Tongue (tissue), 2 donors: ENCODE results near the gene MID2. TPM values are rescaled to one million over a fixed set of nuclear protein-coding genes. Genes with fewer than 3 reads are reported as not detected.
A peak's percentile ranks its signal among the peaks of the same experiment; 100 is the strongest.
"Not testable (repeated sequence)": the region's sequence is repeated elsewhere in the genome, so short reads cannot be mapped to it uniquely, and the experiment has no call there.

Source experiments
- DNase-seq: peaks from one replicate; pipeline ENCODE4 v3.0.0-alpha.2; 2015
- total RNA-seq: library from RNA; depleted of rRNA; stranded (reverse); fragments of >200 nt; gene quantifications from one replicate; pipeline ENCODE4 v1.2.3, GENCODE V29; 2014

The MID2 gene
- total RNA-seq, 1 donor from 2014 or later, result 25.8 TPM

GRCh38 chrX:107842715-107843400, 17.2 kb downstream of the MID2 start:
- DNase-seq, result peak; percentile 28

- no peak for DNase-seq
Measured at GRCh38 chrX:107845625-107846024, 20.0 kb downstream of the MID2 start.

- DNase-seq, result no peak
Measured at GRCh38 chrX:107848591-107848990, 22.9 kb downstream of the MID2 start.

- no peak for DNase-seq
Measured at GRCh38 chrX:107849747-107850421, 24.2 kb downstream of the MID2 start.

- no peak for DNase-seq
Measured at GRCh38 chrX:107850422-107850765, 24.7 kb downstream of the MID2 start.

GRCh38 chrX:107851215-107851614, 25.5 kb downstream of the MID2 start:
- DNase-seq, result no peak

GRCh38 chrX:107851665-107852064, 26.0 kb downstream of the MID2 start:
- DNase-seq, result not testable (repeated sequence)

- DNase-seq, result no peak
Measured at GRCh38 chrX:107856289-107856688, 30.6 kb downstream of the MID2 start.

GRCh38 chrX:107857041-107857440, 31.4 kb downstream of the MID2 start:
- DNase-seq, result not testable (repeated sequence)

GRCh38 chrX:107857837-107858236, 32.2 kb downstream of the MID2 start:
- DNase-seq, result peak; percentile 8

- DNase-seq, result no peak
Measured at GRCh38 chrX:107861056-107861455, 35.4 kb downstream of the MID2 start.

GRCh38 chrX:107871136-107871535, 45.5 kb downstream of the MID2 start:
- no peak for DNase-seq

GRCh38 chrX:107878106-107878505, 52.4 kb downstream of the MID2 start:
- DNase-seq, result peak; percentile 79

GRCh38 chrX:107880054-107880610, 54.5 kb downstream of the MID2 start:
- no peak for DNase-seq

- DNase-seq, result peak; percentile 56
Measured at GRCh38 chrX:107894038-107894437, 68.4 kb downstream of the MID2 start.

- DNase-seq, result no peak
Measured at GRCh38 chrX:107902721-107903120, 77.1 kb downstream of the MID2 start.

GRCh38 chrX:107905366-107905765, 79.7 kb downstream of the MID2 start:
- no peak for DNase-seq

GRCh38 chrX:107924136-107924746, 98.6 kb downstream of the MID2 start:
- no peak for DNase-seq

GRCh38 chrX:107934262-107934661, 108.6 kb downstream of the MID2 start:
- no peak for DNase-seq

- no peak for DNase-seq
Measured at GRCh38 chrX:107935200-107935599, 109.5 kb downstream of the MID2 start.

GRCh38 chrX:107935664-107936433, 110.2 kb downstream of the MID2 start:
- DNase-seq, result peak; percentile 4

GRCh38 chrX:107936434-107936730, 110.7 kb downstream of the MID2 start:
- no peak for DNase-seq

GRCh38 chrX:107940095-107940494, 114.4 kb downstream of the MID2 start:
- DNase-seq, result no peak
